Measurements from ENCODE around the gene LDLRAD3. TPM values are rescaled to one million over a fixed set of nuclear protein-coding genes. Genes with fewer than 3 reads are reported as not detected.

Gene LDLRAD3
- total RNA-seq, 4 donors from 2014 or later = 39.7 to 50.9 (median 46.0) TPM

- Histone ChIP-seq H3K4me1 (peaks cover 22% of the 10 kb centered on the region), H3K27ac (no peak overlapping the region), H3K36me3 (no peaks in the 10 kb centered on the region), H3K4me3 (no peak overlapping the region), H3K27me3 (no peaks in the 10 kb centered on the region), H3K9me3 (no peaks in the 10 kb centered on the region)
- TF ChIP-seq EP300 (IDR thresholded peaks at IDR 0.05) = no peak
- TF ChIP-seq CTCF (IDR thresholded peaks at IDR 0.05) = no peak
- no peak for TF ChIP-seq POLR2AphosphoS5 (IDR thresholded peaks at IDR 0.05)
- TF ChIP-seq POLR2A (IDR thresholded peaks at IDR 0.05) = no peak
- WGBS = 42% methylated on average over 5 of the region's 5 CpGs
- no peak for DNase-seq (ENCODE audit: low spot score in 2 of 2)
Observed at GRCh38 chr11:36156817-36157519, 213.1 kb downstream of the LDLRAD3 start.

GRCh38 chr11:36160091-36160490 lies 216.2 kb downstream of the LDLRAD3 start:
- Histone ChIP-seq H3K36me3 (no peaks in the 10 kb centered on the region), H3K9me3 (no peaks in the 10 kb centered on the region), H3K4me3 (no peak overlapping the region), H3K27me3 (no peaks in the 10 kb centered on the region), H3K27ac (no peak overlapping the region), H3K4me1 (peaks cover 20% of the 10 kb centered on the region)
- WGBS = 80% methylated on average over 10 of the region's 10 CpGs
- TF ChIP-seq CTCF (IDR thresholded peaks at IDR 0.05) (no peak), POLR2AphosphoS5 (IDR thresholded peaks at IDR 0.05) (no peak), POLR2A (IDR thresholded peaks at IDR 0.05) (no peak), EP300 (IDR thresholded peaks at IDR 0.05) (no peak)
- DNase-seq (ENCODE audit: low spot score in 2 of 2) = no peak

GRCh38 chr11:36161572-36161971 lies 217.7 kb downstream of the LDLRAD3 start:
- H3K27me3 ChIP-seq = no peaks in the 10 kb centered on the region
- TF ChIP-seq POLR2AphosphoS5 (IDR thresholded peaks at IDR 0.05) (no peak), CTCF (IDR thresholded peaks at IDR 0.05) (no peak), EP300 (IDR thresholded peaks at IDR 0.05) (no peak), POLR2A (IDR thresholded peaks at IDR 0.05) (no peak)
- WGBS = 91% methylated on average over 5 of the region's 5 CpGs
- H3K27ac ChIP-seq = no peak overlapping the region
- H3K4me3 ChIP-seq = no peak overlapping the region
- H3K36me3 ChIP-seq = no peaks in the 10 kb centered on the region
- H3K4me1 ChIP-seq = peaks cover 5% of the 10 kb centered on the region
- no peak for DNase-seq (ENCODE audit: low spot score in 2 of 2)
- no peaks in the 10 kb centered on the region for H3K9me3 ChIP-seq

- H3K4me1 ChIP-seq = peaks cover 3% of the 10 kb centered on the region
- TF ChIP-seq POLR2AphosphoS5 (IDR thresholded peaks at IDR 0.05) = no peak
- no peak for TF ChIP-seq CTCF (IDR thresholded peaks at IDR 0.05)
- TF ChIP-seq POLR2A (IDR thresholded peaks at IDR 0.05) = no peak
- TF ChIP-seq EP300 (IDR thresholded peaks at IDR 0.05) = no peak
- no peak overlapping the region for H3K27ac ChIP-seq
- H3K4me3 ChIP-seq = no peak overlapping the region
- DNase-seq (ENCODE audit: low spot score in 2 of 2) = no peak
- no peaks in the 10 kb centered on the region for H3K9me3 ChIP-seq
- 75% methylated on average over 10 of the region's 10 CpGs for WGBS
- no peaks in the 10 kb centered on the region for H3K27me3 ChIP-seq
- no peaks in the 10 kb centered on the region for H3K36me3 ChIP-seq
Observed at GRCh38 chr11:36162006-36162882, 218.4 kb downstream of the LDLRAD3 start.

GRCh38 chr11:36162883-36163434 lies 219.1 kb downstream of the LDLRAD3 start:
- H3K4me3 ChIP-seq = no peak overlapping the region
- no peak for DNase-seq (ENCODE audit: low spot score in 2 of 2)
- H3K27ac ChIP-seq = no peak overlapping the region
- no peaks in the 10 kb centered on the region for H3K9me3 ChIP-seq
- no peaks in the 10 kb centered on the region for H3K27me3 ChIP-seq
- no peak for TF ChIP-seq POLR2AphosphoS5 (IDR thresholded peaks at IDR 0.05)
- H3K4me1 ChIP-seq = peaks cover 3% of the 10 kb centered on the region
- no peaks in the 10 kb centered on the region for H3K36me3 ChIP-seq
- WGBS = 57% methylated on average over 5 of the region's 5 CpGs

All from suprapubic skin (tissue), 4 donors.